ENCODE results near the gene SRRT.

- no peak for TF ChIP-seq CTCF (IDR thresholded peaks at IDR 0.05)
- no peak for TF ChIP-seq EZH2 (IDR thresholded peaks at IDR 0.05)
These were observed 3.1 kb downstream of the SRRT start for GRCh38 chr7:100878013-100878412.
